Measurements from ENCODE around the gene DNAH2. TPM values are rescaled to one million over a fixed set of nuclear protein-coding genes. Genes with fewer than 3 reads are reported as not detected.

DNAH2 gene
- total and polyA plus RNA-seq, 2 experiments from 2014 or later, result 0.38 TPM; not detected in 1

DNA sequence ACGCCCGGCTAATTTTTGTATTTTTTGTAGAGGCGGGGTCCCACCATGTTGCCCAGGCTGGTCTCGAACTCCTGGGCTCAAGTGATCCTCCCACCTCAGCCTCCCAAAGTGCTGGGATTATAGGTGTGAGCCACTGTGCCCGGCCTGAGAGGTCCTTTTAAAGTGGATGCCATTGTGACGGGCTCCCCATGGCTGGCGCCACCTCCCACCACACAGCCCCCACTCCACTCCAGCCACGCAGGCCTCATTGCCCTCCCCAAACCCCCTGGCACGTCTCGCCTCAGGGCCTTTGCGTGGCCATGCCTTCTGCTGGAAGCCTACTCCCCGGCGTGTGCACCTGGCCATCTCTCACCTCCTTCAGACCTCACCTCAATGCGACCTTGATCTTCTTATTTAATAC, 104.6 kb downstream of the DNAH2 start (continued):
- TF ChIP-seq, protein P1, sequence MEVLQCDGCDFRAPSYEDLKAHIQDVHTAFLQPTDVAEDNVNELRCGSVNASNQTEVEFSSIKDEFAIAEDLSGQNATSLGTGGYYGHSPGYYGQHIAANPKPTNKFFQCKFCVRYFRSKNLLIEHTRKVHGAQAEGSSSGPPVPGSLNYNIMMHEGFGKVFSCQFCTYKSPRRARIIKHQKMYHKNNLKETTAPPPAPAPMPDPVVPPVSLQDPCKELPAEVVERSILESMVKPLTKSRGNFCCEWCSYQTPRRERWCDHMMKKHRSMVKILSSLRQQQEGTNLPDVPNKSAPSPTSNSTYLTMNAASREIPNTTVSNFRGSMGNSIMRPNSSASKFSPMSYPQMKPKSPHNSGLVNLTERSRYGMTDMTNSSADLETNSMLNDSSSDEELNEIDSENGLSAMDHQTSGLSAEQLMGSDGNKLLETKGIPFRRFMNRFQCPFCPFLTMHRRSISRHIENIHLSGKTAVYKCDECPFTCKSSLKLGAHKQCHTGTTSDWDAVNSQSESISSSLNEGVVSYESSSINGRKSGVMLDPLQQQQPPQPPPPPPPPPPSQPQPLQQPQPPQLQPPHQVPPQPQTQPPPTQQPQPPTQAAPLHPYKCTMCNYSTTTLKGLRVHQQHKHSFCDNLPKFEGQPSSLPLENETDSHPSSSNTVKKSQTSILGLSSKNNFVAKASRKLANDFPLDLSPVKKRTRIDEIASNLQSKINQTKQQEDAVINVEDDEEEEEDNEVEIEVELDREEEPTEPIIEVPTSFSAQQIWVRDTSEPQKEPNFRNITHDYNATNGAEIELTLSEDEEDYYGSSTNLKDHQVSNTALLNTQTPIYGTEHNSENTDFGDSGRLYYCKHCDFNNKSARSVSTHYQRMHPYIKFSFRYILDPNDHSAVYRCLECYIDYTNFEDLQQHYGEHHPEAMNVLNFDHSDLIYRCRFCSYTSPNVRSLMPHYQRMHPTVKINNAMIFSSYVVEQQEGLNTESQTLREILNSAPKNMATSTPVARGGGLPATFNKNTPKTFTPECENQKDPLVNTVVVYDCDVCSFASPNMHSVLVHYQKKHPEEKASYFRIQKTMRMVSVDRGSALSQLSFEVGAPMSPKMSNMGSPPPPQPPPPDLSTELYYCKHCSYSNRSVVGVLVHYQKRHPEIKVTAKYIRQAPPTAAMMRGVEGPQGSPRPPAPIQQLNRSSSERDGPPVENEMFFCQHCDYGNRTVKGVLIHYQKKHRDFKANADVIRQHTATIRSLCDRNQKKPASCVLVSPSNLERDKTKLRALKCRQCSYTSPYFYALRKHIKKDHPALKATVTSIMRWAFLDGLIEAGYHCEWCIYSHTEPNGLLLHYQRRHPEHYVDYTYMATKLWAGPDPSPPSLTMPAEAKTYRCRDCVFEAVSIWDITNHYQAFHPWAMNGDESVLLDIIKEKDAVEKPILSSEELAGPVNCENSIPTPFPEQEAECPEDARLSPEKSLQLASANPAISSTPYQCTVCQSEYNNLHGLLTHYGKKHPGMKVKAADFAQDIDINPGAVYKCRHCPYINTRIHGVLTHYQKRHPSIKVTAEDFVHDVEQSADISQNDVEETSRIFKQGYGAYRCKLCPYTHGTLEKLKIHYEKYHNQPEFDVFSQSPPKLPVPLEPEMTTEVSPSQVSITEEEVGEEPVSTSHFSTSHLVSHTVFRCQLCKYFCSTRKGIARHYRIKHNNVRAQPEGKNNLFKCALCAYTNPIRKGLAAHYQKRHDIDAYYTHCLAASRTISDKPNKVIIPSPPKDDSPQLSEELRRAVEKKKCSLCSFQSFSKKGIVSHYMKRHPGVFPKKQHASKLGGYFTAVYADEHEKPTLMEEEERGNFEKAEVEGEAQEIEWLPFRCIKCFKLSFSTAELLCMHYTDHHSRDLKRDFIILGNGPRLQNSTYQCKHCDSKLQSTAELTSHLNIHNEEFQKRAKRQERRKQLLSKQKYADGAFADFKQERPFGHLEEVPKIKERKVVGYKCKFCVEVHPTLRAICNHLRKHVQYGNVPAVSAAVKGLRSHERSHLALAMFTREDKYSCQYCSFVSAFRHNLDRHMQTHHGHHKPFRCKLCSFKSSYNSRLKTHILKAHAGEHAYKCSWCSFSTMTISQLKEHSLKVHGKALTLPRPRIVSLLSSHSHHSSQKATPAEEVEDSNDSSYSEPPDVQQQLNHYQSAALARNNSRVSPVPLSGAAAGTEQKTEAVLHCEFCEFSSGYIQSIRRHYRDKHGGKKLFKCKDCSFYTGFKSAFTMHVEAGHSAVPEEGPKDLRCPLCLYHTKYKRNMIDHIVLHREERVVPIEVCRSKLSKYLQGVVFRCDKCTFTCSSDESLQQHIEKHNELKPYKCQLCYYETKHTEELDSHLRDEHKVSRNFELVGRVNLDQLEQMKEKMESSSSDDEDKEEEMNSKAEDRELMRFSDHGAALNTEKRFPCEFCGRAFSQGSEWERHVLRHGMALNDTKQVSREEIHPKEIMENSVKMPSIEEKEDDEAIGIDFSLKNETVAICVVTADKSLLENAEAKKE (CRISPR knock-in tag; IDR thresholded peaks at IDR 0.05), result no peak
- TF ChIP-seq, protein P2, sequence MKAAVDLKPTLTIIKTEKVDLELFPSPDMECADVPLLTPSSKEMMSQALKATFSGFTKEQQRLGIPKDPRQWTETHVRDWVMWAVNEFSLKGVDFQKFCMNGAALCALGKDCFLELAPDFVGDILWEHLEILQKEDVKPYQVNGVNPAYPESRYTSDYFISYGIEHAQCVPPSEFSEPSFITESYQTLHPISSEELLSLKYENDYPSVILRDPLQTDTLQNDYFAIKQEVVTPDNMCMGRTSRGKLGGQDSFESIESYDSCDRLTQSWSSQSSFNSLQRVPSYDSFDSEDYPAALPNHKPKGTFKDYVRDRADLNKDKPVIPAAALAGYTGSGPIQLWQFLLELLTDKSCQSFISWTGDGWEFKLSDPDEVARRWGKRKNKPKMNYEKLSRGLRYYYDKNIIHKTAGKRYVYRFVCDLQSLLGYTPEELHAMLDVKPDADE (IDR thresholded peaks at IDR 0.05), result no peak
- no peak for TF ChIP-seq CREB1 (CRISPR knock-in tag; IDR thresholded peaks at IDR 0.05; ENCODE audit: low read depth)
- TF ChIP-seq EZH2 (IDR thresholded peaks at IDR 0.05; ENCODE audit: low read depth, unreplicated experiment), result no peak
- TF ChIP-seq, protein P3, sequence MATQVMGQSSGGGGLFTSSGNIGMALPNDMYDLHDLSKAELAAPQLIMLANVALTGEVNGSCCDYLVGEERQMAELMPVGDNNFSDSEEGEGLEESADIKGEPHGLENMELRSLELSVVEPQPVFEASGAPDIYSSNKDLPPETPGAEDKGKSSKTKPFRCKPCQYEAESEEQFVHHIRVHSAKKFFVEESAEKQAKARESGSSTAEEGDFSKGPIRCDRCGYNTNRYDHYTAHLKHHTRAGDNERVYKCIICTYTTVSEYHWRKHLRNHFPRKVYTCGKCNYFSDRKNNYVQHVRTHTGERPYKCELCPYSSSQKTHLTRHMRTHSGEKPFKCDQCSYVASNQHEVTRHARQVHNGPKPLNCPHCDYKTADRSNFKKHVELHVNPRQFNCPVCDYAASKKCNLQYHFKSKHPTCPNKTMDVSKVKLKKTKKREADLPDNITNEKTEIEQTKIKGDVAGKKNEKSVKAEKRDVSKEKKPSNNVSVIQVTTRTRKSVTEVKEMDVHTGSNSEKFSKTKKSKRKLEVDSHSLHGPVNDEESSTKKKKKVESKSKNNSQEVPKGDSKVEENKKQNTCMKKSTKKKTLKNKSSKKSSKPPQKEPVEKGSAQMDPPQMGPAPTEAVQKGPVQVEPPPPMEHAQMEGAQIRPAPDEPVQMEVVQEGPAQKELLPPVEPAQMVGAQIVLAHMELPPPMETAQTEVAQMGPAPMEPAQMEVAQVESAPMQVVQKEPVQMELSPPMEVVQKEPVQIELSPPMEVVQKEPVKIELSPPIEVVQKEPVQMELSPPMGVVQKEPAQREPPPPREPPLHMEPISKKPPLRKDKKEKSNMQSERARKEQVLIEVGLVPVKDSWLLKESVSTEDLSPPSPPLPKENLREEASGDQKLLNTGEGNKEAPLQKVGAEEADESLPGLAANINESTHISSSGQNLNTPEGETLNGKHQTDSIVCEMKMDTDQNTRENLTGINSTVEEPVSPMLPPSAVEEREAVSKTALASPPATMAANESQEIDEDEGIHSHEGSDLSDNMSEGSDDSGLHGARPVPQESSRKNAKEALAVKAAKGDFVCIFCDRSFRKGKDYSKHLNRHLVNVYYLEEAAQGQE (IDR thresholded peaks at IDR 0.05; ENCODE audit: unreplicated experiment), result no peak
- no peak for TF ChIP-seq ZNF331 (CRISPR knock-in tag; IDR thresholded peaks at IDR 0.05; ENCODE audit: low read depth)
- no peak for TF ChIP-seq STAT1 (IDR thresholded peaks at IDR 0.05; ENCODE audit: unreplicated experiment)
- TF ChIP-seq NANOG (IDR thresholded peaks at IDR 0.05; ENCODE audit: borderline replicate concordance), result no peak
- TF ChIP-seq POLR2AphosphoS5 (IDR thresholded peaks at IDR 0.05; ENCODE audit: low read depth), result no peak
- no peak for TF ChIP-seq EZH2phosphoT487 (IDR thresholded peaks at IDR 0.05; ENCODE audit: unreplicated experiment)

All from GM23338 (cell line).